DOHH2 (cell line): ENCODE results near the gene SPECC1L.

Source experiments
- CTCF ChIP-seq: fragments of 200-600 bp; sonication (generic); IDR thresholded peaks from one replicate; pipeline ENCODE4 v1.5.1; 2014; ENCODE audit warnings: antibody characterized with exemption, mild to moderate bottlenecking, low read depth, low read length; ENCODE audit not compliant: poor library complexity, severe bottlenecking
- EZH2phosphoT487 ChIP-seq: fragments of 200-600 bp; sonication (generic); IDR thresholded peaks from 2 replicates; pipeline ENCODE4 v1.6.1; 2017; ENCODE audit warnings: borderline replicate concordance, mild to moderate bottlenecking, antibody characterized with exemption, low read length, moderate library complexity, mixed read lengths

- TF ChIP-seq CTCF (no peak), EZH2phosphoT487 (no peak)
These were observed at the start of gene SPECC1L for GRCh38 chr22:24270556-24271385.
